IPS DF 6.9 (cell line): ENCODE measurements around the gene RDH14.

Source experiments
- DNase-seq: peaks from one replicate; pipeline ENCODE4 v3.0.0-alpha.2; 2013; ENCODE audit warnings: low read depth, low spot score
- H3K27ac ChIP-seq: one replicate; pipeline ENCODE4 v1.5.1; 2013; ENCODE audit warnings: low read length, control low read depth
- H3K27me3 ChIP-seq: 2 replicates; pipeline ENCODE4 v1.6.1; 2013; ENCODE audit warnings: mild to moderate bottlenecking, low read length; ENCODE audit not compliant: control insufficient read depth, insufficient read depth
- H3K36me3 ChIP-seq: 2 replicates; pipeline ENCODE4 v1.6.1; 2013; ENCODE audit warnings: low read length; ENCODE audit not compliant: control insufficient read depth, insufficient read depth
- H3K4me1 ChIP-seq: 2 replicates; pipeline ENCODE4 v1.6.1; 2013; ENCODE audit warnings: low read length; ENCODE audit not compliant: control insufficient read depth, insufficient read depth
- H3K4me3 ChIP-seq: 2 replicates; pipeline ENCODE4 v1.5.1; 2013; ENCODE audit warnings: mild to moderate bottlenecking, low read length
- H3K9me3 ChIP-seq: 2 replicates; pipeline ENCODE4 v1.6.1; 2013; ENCODE audit warnings: low read length, inconsistent platforms; ENCODE audit not compliant: control insufficient read depth, insufficient read depth
- WGBS: extraction: QIAGEN DNeasy Blood & Tissue Kit; methylation state at CpG from one replicate; pipeline ENCODE4 v1.1.7; 2013; ENCODE audit warnings: mixed read lengths, missing lambda C conversion rate; ENCODE audit not compliant: insufficient read length, insufficient coverage; 5-methylcytosine and 5-hydroxymethylcytosine counted together

Gene RDH14

DNA sequence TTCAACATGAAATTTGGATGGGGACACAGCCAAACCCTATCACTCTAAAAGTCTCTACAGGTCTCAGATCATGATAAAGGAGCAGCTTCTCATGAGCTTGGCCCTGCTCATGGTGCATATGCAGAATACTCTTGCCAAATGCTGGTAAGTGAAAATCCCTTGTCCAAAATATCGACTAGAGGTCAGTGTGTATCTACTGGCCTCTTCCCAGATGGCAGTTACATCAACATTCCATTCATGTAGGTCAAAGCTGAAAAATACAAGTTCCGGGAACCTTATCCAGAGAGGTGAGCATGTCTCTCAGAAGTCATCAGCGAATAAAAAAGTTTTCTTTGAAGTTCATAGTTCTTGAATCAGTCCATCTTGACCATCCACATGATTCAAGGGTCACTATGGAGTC lies 36.5 kb upstream of the RDH14 start:
- WGBS = no CpG with 5 or more reads among the region's 3 CpGs

GRCh38 chr2:18593496-18593895 lies 33.0 kb upstream of the RDH14 start:
- Histone ChIP-seq H3K4me3 (no peak overlapping the region), H3K9me3 (no peaks in the 10 kb centered on the region), H3K27ac (no peak overlapping the region), H3K36me3 (no peaks in the 10 kb centered on the region), H3K27me3 (no peaks in the 10 kb centered on the region), H3K4me1 (no peaks in the 10 kb centered on the region)
- WGBS = no CpG with 5 or more reads among the region's 1 CpG
- DNase-seq = no peak

More for the DNA sequence above, 36.5 kb upstream of the RDH14 start:
- Histone ChIP-seq H3K27ac (no peak overlapping the region), H3K9me3 (no peaks in the 10 kb centered on the region), H3K4me3 (no peak overlapping the region), H3K4me1 (no peaks in the 10 kb centered on the region), H3K27me3 (no peaks in the 10 kb centered on the region), H3K36me3 (no peaks in the 10 kb centered on the region)
- no peak for DNase-seq

GRCh38 chr2:18592372-18592771 lies 31.9 kb upstream of the RDH14 start:
- H3K4me3 ChIP-seq = no peak overlapping the region
- no peak overlapping the region for H3K27ac ChIP-seq
- no peaks in the 10 kb centered on the region for H3K36me3 ChIP-seq
- no peaks in the 10 kb centered on the region for H3K27me3 ChIP-seq
- no peaks in the 10 kb centered on the region for H3K4me1 ChIP-seq
- no peak for DNase-seq
- no peaks in the 10 kb centered on the region for H3K9me3 ChIP-seq
- no CpG with 5 or more reads among the region's 2 CpGs for WGBS

DNA sequence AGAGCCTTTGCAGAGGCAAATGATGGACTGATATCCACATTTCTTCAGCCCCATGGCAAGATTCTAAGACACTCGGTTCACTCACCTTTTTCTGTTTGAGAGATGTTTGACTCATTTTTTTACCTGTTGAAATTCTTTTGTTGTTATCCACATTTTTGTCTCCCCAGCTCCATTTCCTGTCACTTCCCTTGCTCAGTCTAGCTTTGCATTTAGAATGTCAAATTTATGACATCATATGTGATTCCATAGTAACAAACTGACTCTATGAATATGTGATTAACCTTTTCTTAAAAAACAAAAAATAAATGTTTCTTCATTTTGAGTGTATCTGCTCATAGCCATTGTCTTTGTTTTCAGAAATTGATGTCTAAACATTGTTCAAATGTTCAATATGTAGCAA lies 28.9 kb upstream of the RDH14 start, which contains the start of gene NT5C1B:
Gene NT5C1B (minus strand): TSS at position 216 of the 400 bp plus-strand sequence. CDS start 101 bp downstream, at position 115.
- H3K27ac ChIP-seq = no peak within 1 kb of the TSS
- no peaks in the 10 kb centered on the region for H3K9me3 ChIP-seq
- no peaks in the 10 kb centered on the region for H3K4me1 ChIP-seq
- no CpG with 5 or more reads among the region's 1 CpG for WGBS
- DNase-seq = no peak
- H3K4me3 ChIP-seq = no peak within 1 kb of the TSS
- no peaks in the 10 kb centered on the region for H3K27me3 ChIP-seq
- no peaks in the 10 kb centered on the region for H3K36me3 ChIP-seq

DNA sequence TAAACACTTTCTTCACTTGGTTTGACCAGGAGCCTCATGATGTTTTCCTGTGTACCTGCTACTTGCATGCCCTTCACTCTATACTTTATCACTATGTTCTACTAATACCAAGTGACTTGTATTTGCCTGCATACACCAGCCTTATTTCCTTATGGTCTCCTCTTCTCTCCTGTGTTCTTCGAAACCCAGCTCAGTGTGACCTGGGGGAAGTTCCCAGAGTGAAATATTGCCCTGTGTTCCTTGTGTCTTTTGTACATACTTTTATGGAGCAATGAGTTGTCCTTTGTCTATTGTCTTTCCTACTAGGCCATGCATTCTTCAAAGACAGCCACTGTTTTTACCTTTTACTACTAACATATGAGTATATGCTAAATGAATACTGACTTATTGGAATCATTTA lies 28.3 kb upstream of the RDH14 start:
- no peaks in the 10 kb centered on the region for H3K36me3 ChIP-seq
- H3K9me3 ChIP-seq = no peaks in the 10 kb centered on the region
- H3K4me1 ChIP-seq = no peaks in the 10 kb centered on the region
- WGBS = no CpG with 5 or more reads among the region's 1 CpG
- no peak overlapping the region for H3K4me3 ChIP-seq
- H3K27ac ChIP-seq = no peak overlapping the region
- DNase-seq = no peak
- no peaks in the 10 kb centered on the region for H3K27me3 ChIP-seq

DNA sequence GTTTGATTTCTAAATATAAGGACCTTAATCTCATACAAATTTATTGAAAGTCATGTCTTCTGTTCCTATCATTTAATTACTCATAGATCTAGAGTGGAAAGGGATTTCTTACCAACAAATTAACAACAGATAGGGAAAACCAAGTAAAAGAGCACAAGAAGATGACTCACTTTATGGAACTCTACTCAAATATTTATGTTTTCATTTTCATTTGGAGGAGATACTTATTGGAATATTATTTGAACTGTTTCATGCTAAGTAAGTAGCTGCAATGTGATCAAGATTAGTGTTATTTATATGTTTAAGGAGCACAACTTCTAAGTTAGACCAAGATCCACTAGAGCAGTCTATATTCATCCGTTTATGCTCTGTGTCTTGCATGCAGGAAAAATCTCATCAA lies 27.6 kb upstream of the RDH14 start:
- Histone ChIP-seq H3K4me3 (no peak overlapping the region), H3K36me3 (no peaks in the 10 kb centered on the region), H3K9me3 (no peaks in the 10 kb centered on the region), H3K27me3 (no peaks in the 10 kb centered on the region), H3K27ac (no peak overlapping the region), H3K4me1 (no peaks in the 10 kb centered on the region)
- DNase-seq = no peak
- no CpG with 5 or more reads among the region's 1 CpG for WGBS

- Histone ChIP-seq H3K36me3 (no peaks in the 10 kb centered on the region), H3K27ac (no peak overlapping the region), H3K4me1 (no peaks in the 10 kb centered on the region), H3K27me3 (no peaks in the 10 kb centered on the region), H3K9me3 (no peaks in the 10 kb centered on the region), H3K4me3 (no peak overlapping the region)
- no peak for DNase-seq
- no CpG with 5 or more reads among the region's 3 CpGs for WGBS
These were observed 25.1 kb upstream of the RDH14 start for GRCh38 chr2:18585526-18585925.

- WGBS = no CpG with 5 or more reads among the region's 32 CpGs
- no peaks in the 10 kb centered on the region for H3K4me1 ChIP-seq
- no peak for DNase-seq
- H3K9me3 ChIP-seq = no peaks in the 10 kb centered on the region
- no peaks in the 10 kb centered on the region for H3K27me3 ChIP-seq
- H3K27ac ChIP-seq = no peak overlapping the region
- no peak overlapping the region for H3K4me3 ChIP-seq
- H3K36me3 ChIP-seq = no peaks in the 10 kb centered on the region
These were observed 24.1 kb upstream of the RDH14 start for GRCh38 chr2:18584608-18584954.

GRCh38 chr2:18583905-18584607 lies 23.6 kb upstream of the RDH14 start:
- H3K4me1 ChIP-seq = no peaks in the 10 kb centered on the region
- H3K9me3 ChIP-seq = no peaks in the 10 kb centered on the region
- DNase-seq = no peak
- no peaks in the 10 kb centered on the region for H3K36me3 ChIP-seq
- H3K27ac ChIP-seq = no peak overlapping the region
- H3K27me3 ChIP-seq = no peaks in the 10 kb centered on the region
- WGBS = no CpG with 5 or more reads among the region's 37 CpGs
- H3K4me3 ChIP-seq = no peak overlapping the region

DNA sequence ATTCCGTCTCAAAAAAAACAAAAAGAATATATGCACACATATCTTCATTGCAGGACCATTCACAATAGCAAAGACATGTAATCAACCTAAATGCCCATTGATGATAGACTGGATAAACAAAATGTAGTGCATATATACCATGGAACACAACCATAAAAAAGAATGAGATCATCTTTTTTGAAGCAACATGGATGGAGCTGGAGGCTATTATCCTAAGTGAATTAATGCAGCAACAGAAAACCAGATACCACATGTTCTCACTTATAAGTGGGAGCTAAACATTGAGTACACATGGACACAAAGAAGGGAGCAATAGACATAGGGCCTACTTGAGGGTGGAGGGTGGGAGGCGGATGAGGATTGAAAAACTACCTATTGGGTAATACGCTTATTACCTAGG lies 20.2 kb upstream of the RDH14 start:
- H3K4me1 ChIP-seq = no peaks in the 10 kb centered on the region
- H3K36me3 ChIP-seq = no peaks in the 10 kb centered on the region
- no peak for DNase-seq
- no peak overlapping the region for H3K27ac ChIP-seq
- H3K4me3 ChIP-seq = no peak overlapping the region
- no peaks in the 10 kb centered on the region for H3K9me3 ChIP-seq
- no peaks in the 10 kb centered on the region for H3K27me3 ChIP-seq
- no CpG with 5 or more reads among the region's 3 CpGs for WGBS

- Histone ChIP-seq H3K4me1 (no peaks in the 10 kb centered on the region), H3K27me3 (no peaks in the 10 kb centered on the region), H3K27ac (no peak overlapping the region), H3K4me3 (no peak overlapping the region), H3K36me3 (no peaks in the 10 kb centered on the region), H3K9me3 (no peaks in the 10 kb centered on the region)
- DNase-seq = no peak
These were observed 17.6 kb upstream of the RDH14 start for GRCh38 chr2:18578033-18578432.
